ENCODE measurements around the gene MAP2K1.
"Not testable (repeated sequence)": the region's sequence is repeated elsewhere in the genome, so short reads cannot be mapped to it uniquely, and the experiment has no call there.

The MAP2K1 gene

GRCh38 chr15:66424963-66425612, 38.4 kb downstream of the MAP2K1 start:
- DNase-seq (ENCODE audit: low read depth, low spot score): no peak

GRCh38 chr15:66425837-66426236, 39.1 kb downstream of the MAP2K1 start:
- no peak for DNase-seq (ENCODE audit: low read depth, low spot score)

GRCh38 chr15:66429117-66429516, 42.4 kb downstream of the MAP2K1 start:
- no peak for DNase-seq (ENCODE audit: low read depth, low spot score)

- no peak for DNase-seq (ENCODE audit: low read depth, low spot score)
Measured at GRCh38 chr15:66429546-66429945, 42.8 kb downstream of the MAP2K1 start.

GRCh38 chr15:66430627-66431255, 44.0 kb downstream of the MAP2K1 start:
- DNase-seq (ENCODE audit: low read depth, low spot score): no peak

GRCh38 chr15:66433726-66434125, 47.0 kb downstream of the MAP2K1 start:
- no peak for DNase-seq (ENCODE audit: low read depth, low spot score)

- DNase-seq (ENCODE audit: low read depth, low spot score): no peak
Measured at GRCh38 chr15:66440501-66440900, 53.8 kb downstream of the MAP2K1 start.

- DNase-seq (ENCODE audit: low read depth, low spot score): no peak
Measured at GRCh38 chr15:66452420-66452819, 65.7 kb downstream of the MAP2K1 start.

- no peak for DNase-seq (ENCODE audit: low read depth, low spot score)
Measured at GRCh38 chr15:66452971-66453580, 66.4 kb downstream of the MAP2K1 start.

GRCh38 chr15:66454143-66454542, 67.4 kb downstream of the MAP2K1 start:
- no peak for DNase-seq (ENCODE audit: low read depth, low spot score)

- no peak for DNase-seq (ENCODE audit: low read depth, low spot score)
Measured at GRCh38 chr15:66456211-66456610, 69.5 kb downstream of the MAP2K1 start.

- no peak for DNase-seq (ENCODE audit: low read depth, low spot score)
Measured at GRCh38 chr15:66459818-66460615, 73.3 kb downstream of the MAP2K1 start.

- DNase-seq (ENCODE audit: low read depth, low spot score): not testable (repeated sequence)
Measured at GRCh38 chr15:66461294-66461693, 74.6 kb downstream of the MAP2K1 start.

- no peak for DNase-seq (ENCODE audit: low read depth, low spot score)
Measured at GRCh38 chr15:66461917-66462316, 75.2 kb downstream of the MAP2K1 start.

GRCh38 chr15:66462627-66463026, 75.9 kb downstream of the MAP2K1 start:
- DNase-seq (ENCODE audit: low read depth, low spot score): peak; percentile 64

GRCh38 chr15:66465294-66465693, 78.6 kb downstream of the MAP2K1 start:
- DNase-seq (ENCODE audit: low read depth, low spot score): not testable (repeated sequence)

- not testable (repeated sequence) for DNase-seq (ENCODE audit: low read depth, low spot score)
Measured at GRCh38 chr15:66467162-66468040, 80.7 kb downstream of the MAP2K1 start.

- peak; percentile 51 for DNase-seq (ENCODE audit: low read depth, low spot score)
Measured at GRCh38 chr15:66470825-66471224, 84.1 kb downstream of the MAP2K1 start.

GRCh38 chr15:66472176-66472999, 85.7 kb downstream of the MAP2K1 start:
- DNase-seq (ENCODE audit: low read depth, low spot score): peak; percentile 56

GRCh38 chr15:66474135-66474534, 87.4 kb downstream of the MAP2K1 start:
- peak; percentile 67 for DNase-seq (ENCODE audit: low read depth, low spot score)

Measured in ELF-1 (cell line).